LoVo (cell line): ENCODE data around the gene ZBTB20.

Experiments
- DNase-seq: peaks from one replicate; pipeline ENCODE4 v3.0.0-alpha.2; 2016; ENCODE audit warnings: low spot score

ZBTB20 gene

GRCh38 chr3:114572364-114573062 is 574.6 kb downstream of the ZBTB20 start:
- DNase-seq: no peak

DNA sequence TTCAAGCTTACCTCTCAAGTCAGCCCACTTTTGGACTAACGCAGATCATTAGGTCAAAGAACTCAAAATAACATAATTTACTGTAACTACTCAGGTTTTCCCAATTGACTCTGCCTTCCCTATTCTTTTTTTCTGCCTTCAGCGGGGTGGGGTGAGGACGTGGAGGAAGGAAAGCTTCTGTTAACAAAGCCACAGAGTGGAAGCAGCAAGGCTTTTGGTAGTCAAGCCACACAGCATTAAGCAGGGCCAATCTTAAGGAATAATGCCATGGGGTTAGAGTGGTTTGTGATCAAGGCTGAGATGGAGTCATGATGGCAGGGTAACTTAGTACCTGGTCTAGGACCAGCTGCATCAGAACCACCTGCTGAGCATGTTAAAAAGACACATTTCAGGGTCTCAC is 575.7 kb downstream of the ZBTB20 start:
- no peak for DNase-seq

DNA sequence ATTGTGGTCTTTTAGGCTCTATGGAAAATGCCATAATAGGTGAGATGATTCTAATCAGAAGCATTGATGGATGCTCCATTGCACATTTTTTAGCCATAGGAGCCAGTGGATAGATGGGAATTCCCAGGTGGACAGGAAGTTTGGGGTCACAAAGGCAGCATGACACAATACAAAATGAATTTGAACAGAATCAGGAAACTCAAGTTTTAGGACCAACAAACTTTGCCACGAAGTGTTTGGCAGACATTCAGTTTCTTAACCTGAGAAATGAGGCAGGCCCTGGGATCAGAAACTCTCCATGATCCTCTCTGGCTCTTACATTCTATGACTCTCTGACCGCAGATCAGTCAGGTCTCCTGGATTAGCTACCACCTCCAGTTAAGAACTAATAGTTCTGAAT is 577.9 kb downstream of the ZBTB20 start:
- peak; percentile 19 for DNase-seq

DNA sequence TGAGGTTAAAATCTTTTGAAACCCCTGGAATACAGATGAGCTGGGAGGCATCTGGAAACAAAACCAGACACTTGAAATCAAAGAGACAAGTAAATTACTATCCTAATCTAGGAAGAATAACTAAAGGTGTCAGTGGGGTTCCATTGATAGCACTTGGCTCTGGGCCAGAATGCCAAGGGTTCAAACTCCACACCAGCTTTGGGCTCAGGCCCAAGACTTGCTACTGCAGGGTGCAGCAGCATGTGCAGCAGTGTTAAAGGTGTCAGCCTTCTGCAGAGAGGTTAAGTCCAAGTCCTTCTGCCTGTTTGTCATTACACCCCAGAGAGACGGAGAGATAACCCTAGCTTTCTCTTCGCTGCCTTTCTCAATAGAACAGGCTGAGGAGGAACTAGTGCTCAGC is 579.3 kb downstream of the ZBTB20 start:
- no peak for DNase-seq

DNA sequence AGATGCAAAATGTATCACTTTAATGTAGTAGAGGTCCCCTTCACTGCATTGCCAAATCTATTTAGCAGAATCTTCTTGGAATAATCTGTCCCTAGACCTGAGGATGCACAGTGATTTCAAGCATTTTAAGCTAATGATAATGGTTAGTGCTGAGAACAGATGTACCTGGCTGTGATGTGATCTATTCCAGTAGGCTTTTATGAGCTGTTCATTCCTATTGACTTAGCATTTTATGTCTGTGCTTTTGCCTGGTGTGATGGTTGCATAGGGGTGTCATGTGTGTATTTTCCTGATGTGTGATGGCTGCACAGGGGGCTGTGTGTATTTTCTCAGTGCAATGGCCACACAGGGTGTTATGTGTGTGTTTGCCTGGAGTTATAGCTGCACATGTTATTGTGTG is 580.3 kb downstream of the ZBTB20 start:
- DNase-seq: no peak

GRCh38 chr3:114566162-114566755 is 580.8 kb downstream of the ZBTB20 start:
- no peak for DNase-seq

- no peak for DNase-seq
Observed at GRCh38 chr3:114565216-114565615, 581.9 kb downstream of the ZBTB20 start.

- no peak for DNase-seq
Observed at GRCh38 chr3:114563720-114564119, 583.4 kb downstream of the ZBTB20 start.

GRCh38 chr3:114562557-114562956 is 584.5 kb downstream of the ZBTB20 start:
- no peak for DNase-seq

GRCh38 chr3:114558271-114558670 is 588.8 kb downstream of the ZBTB20 start:
- DNase-seq: no peak

DNA sequence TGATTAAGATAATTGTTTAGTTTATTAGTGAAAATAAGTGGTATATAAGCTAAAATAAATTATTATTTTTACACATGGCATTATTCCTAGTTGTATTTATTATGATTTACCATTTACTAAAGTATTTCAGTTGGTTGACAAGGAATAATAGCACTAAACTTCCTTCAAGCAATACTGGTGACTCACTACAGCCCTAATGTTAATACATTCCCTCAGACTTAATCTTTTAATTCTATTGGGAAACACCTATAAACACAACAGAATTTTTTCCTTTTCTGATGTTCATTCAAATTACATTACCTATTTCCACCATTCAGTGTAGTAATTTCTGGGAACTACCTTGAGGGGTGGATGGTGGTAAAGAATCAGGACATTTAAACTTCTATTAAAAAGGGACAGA is 589.3 kb downstream of the ZBTB20 start:
- no peak for DNase-seq

- DNase-seq: no peak
Observed at GRCh38 chr3:114556657-114557213, 590.4 kb downstream of the ZBTB20 start.

DNA sequence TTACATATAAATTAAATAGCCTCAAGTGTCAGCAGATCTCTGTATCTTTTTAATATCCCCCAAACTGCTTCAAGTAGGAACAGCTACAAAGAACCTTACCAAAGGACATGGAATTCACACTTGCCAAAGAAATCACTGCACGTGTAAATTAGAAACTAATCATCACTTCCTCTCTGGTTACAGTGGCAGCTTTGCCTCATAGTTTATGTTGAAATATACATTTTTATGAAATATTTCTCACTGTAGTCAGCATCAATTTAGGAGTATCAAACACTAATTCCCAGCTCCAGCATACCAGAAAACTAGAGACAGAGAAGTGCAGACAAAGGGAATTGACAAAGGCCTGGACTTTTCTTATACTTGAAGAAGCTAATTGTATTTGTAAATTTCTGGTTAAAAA is 592.4 kb downstream of the ZBTB20 start:
- DNase-seq: no peak

- no peak for DNase-seq
Observed at GRCh38 chr3:114553949-114554593, 593.0 kb downstream of the ZBTB20 start.

GRCh38 chr3:114552527-114552812 is 594.6 kb downstream of the ZBTB20 start:
- DNase-seq: no peak

DNA sequence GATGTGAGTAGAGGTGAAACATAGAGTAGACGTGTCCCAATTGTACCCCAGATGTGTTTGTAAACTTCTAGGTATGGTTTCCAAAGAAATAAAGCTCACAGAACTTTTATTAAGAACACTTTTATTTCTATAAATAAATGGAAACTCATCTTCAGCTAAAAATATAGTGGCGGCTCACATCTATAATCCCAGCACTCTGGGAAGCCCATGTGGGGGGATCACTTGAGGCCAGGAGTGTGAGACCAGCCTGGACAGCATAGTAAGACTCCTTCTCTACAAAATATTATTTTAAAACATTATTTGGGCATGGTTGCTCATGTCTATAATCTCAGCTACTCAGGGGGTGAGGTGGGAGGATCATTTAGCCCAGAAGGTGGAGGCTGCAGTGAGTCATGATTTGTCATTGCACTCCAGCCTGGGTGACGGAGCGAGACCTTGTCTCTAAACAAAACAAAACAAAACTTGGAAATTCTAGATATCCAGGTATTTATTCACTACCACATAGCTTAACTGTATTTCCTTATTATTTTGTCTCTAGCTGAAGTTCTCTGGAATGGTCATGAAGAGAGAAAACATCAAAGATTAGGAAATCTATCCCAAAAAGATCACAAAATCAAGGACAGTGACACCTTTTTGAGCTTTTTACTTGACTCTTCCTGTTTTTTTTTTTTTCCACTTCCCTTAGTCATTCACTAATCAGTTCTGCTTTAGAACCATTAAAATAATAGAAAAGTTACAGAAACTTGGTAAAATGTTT is 595.1 kb downstream of the ZBTB20 start:
- peak; percentile 31 for DNase-seq

GRCh38 chr3:114550165-114550564 is 596.9 kb downstream of the ZBTB20 start:
- no peak for DNase-seq

DNA sequence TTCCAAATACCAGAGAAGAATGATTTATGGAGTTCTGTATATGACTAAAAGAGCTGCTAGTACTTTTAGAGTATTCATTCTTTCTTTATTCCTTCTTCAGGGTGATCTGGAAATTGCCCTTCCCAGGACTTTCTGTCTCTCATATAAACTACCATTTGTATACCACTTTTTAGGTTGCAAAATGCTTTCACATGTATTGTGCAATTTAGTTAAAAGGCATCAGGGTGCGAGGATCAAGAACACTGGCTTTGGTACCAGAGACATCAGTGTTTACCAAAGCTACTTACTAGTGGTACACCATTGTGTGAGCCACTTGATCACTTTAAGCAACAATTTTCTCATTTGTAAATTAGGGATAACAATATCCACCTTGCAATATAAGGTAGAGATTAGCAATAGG is 601.9 kb downstream of the ZBTB20 start:
- no peak for DNase-seq

- DNase-seq: no peak
Observed at GRCh38 chr3:114542359-114542758, 604.7 kb downstream of the ZBTB20 start.

- DNase-seq: no peak
Observed at GRCh38 chr3:114539525-114539924, 607.6 kb downstream of the ZBTB20 start.

DNA sequence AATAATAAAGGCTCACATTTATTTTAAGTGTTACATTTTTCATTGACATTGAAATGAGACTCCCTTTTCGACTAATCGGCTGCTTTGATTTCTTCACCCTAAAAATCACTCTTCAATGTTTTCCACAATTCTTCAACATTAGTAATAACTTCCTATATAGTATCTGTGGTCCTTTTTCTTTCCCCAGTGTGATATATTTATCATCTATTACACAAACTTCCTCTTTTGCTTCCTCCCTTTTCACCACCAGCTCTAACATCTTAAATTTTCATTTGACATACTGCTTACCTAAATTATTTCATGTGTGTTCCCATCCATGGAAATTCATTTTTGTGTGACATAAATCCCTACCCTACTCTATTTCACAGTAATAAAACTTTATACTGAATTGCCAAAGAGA is 608.9 kb downstream of the ZBTB20 start:
- DNase-seq: no peak

DNA sequence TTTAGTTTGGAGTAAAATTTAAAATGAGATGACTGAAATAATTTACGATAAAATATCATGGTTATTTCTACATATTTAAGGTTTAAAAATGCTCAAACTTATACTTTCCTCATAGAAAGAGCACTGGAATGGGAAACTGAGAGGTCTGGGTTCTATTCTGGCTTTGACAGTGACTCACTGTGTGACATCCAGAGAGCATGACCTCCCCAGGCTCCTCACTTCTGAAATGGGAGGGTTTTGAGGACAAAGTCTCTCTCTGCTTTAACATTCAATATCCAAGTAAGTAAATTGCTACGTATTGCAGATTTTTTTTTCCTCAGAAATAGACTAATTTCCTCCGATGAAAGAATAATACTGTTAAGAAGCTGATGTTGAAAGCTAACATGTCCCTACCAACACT is 618.6 kb downstream of the ZBTB20 start:
- no peak for DNase-seq
